Measurements from ENCODE around the gene NTNG2. TPM values are rescaled to one million over a fixed set of nuclear protein-coding genes. Genes with fewer than 3 reads are reported as not detected.

NTNG2 gene
- total and polyA plus RNA-seq, 2 donors (not counting 3 experiments of a cell fraction or from before 2014, with no cell fraction given): 0.08 to 0.88 TPM

GRCh38 chr9:132176338-132176737 is 14.5 kb downstream of the NTNG2 start:
- dilution Hi-C loops (cut with MboI; ENCODE audit: extremely low pct_ligation_motif_present, low sequenced_read_pairs) (no loop called here), intact Hi-C loops (cut with micrococcal nuclease) (no loop called here)
- CTCF ChIA-PET: interaction anchor here (1.1 to 2.0 kb wide), 2 partner anchors 9 kb away, joined by 3 to 7 read pairs; no protein-coding TSS in a partner anchor
- no peak overlapping the region for H2AFZ ChIP-seq (ENCODE audit: low read depth, low read length)
- no peaks in the 10 kb centered on the region for H3K9me1 ChIP-seq (replicated peaks; ENCODE audit: control insufficient read depth, extremely low read depth, insufficient read depth, low read length)
- BruUV-seq (replicated peaks): no TSS peak
- H3K27ac ChIP-seq (ENCODE audit: insufficient read depth, low read depth, low read length): no peak overlapping the region
- H3K4me1 ChIP-seq (ENCODE audit: control insufficient read depth, extremely low read depth, insufficient read depth, low read length): no peaks in the 10 kb centered on the region
- DNase-seq (ENCODE audit: low read depth, low spot score) (no peak), FAIRE-seq (no peak)
- POLR2A ChIA-PET: interaction anchor here (1.6 kb wide), 1 partner anchor 9 kb away, joined by 3 read pairs; no protein-coding TSS in a partner anchor
- peaks cover 0 to 2% of the 10 kb centered on the region in 2 experiments for H3K27me3 ChIP-seq (ENCODE audit: control insufficient read depth in 2 of 2, insufficient read depth in 2 of 2, low read length in 2 of 2)
- no peaks in the 10 kb centered on the region for H3K9me3 ChIP-seq (replicated peaks; ENCODE audit: control insufficient read depth, insufficient read depth, low read length)
- no peak overlapping the region for H3K4me2 ChIP-seq (ENCODE audit: insufficient read depth, low read length)
- TF ChIP-seq FOS (IDR thresholded peaks at IDR 0.05; ENCODE audit: borderline replicate concordance, insufficient read depth, low read length): no peak
- TF ChIP-seq POLR2A (IDR thresholded peaks at IDR 0.05; ENCODE audit: low read depth, low read length): no peak
- no peak for TF ChIP-seq MAX (IDR thresholded peaks at IDR 0.05; ENCODE audit: insufficient read depth, insufficient read length)
- no peak for TF ChIP-seq MYC (IDR thresholded peaks at IDR 0.05; ENCODE audit: low read depth, low read length)
- H4K20me1 ChIP-seq (replicated peaks; ENCODE audit: control insufficient read depth, extremely low read depth, insufficient read depth, low read length): no peaks in the 10 kb centered on the region
- H3K4me3 ChIP-seq (replicated peaks in 1 of 3; ENCODE audit: insufficient read depth in 1 of 3, low read depth in 1 of 3, low read length in 3 of 3): no peak overlapping the region
- no peak overlapping the region for H3K9ac ChIP-seq (replicated peaks; ENCODE audit: extremely low read depth, insufficient read depth, low read length)
- no peaks in the 10 kb centered on the region for H3K79me2 ChIP-seq (ENCODE audit: control insufficient read depth, insufficient read depth, low read length)
- H3K36me3 ChIP-seq (ENCODE audit: control insufficient read depth in 2 of 2, extremely low read depth in 1 of 2, insufficient read depth in 2 of 2, low read length in 2 of 2): no peaks in the 10 kb centered on the region

GRCh38 chr9:132181796-132182313 is 20.0 kb downstream of the NTNG2 start:
- H3K27me3 ChIP-seq (ENCODE audit: control insufficient read depth in 2 of 2, insufficient read depth in 2 of 2, low read length in 2 of 2): peaks cover 14 to 17% of the 10 kb centered on the region in 2 experiments
- no peak for TF ChIP-seq EZH2 (IDR thresholded peaks at IDR 0.05; ENCODE audit: borderline replicate concordance, low read depth, low read length, severe bottlenecking)
- no peak for TF ChIP-seq MAX (IDR thresholded peaks at IDR 0.05; ENCODE audit: insufficient read depth, insufficient read length)
- no peak for TF ChIP-seq POLR2A (IDR thresholded peaks at IDR 0.05; ENCODE audit: low read depth, low read length)
- TF ChIP-seq CTCF (IDR thresholded peaks at IDR 0.05; ENCODE audit: extremely low read depth in 1 of 2, insufficient read depth in 1 of 2, low read depth in 1 of 2, low read length in 2 of 2): no peak
- TF ChIP-seq POLR2AphosphoS5 (IDR thresholded peaks at IDR 0.05; ENCODE audit: insufficient read depth, low read depth, low read length): no peak
- TF ChIP-seq FOS (IDR thresholded peaks at IDR 0.05; ENCODE audit: borderline replicate concordance, insufficient read depth, low read length): no peak
- no peak for TF ChIP-seq JUN (IDR thresholded peaks at IDR 0.05; ENCODE audit: borderline replicate concordance, insufficient read depth, insufficient read length, low read depth)
- no peak for TF ChIP-seq GATA2 (IDR thresholded peaks at IDR 0.05; ENCODE audit: insufficient read depth, insufficient read length, low read depth, low read length)
- no peak for TF ChIP-seq MYC (IDR thresholded peaks at IDR 0.05; ENCODE audit: low read depth, low read length)
- ChIA-PET POLR2A (no interaction called here), CTCF (interaction anchor here (1.0 to 4.0 kb wide), 4 partner anchors 12 to 71 kb away, joined by 3 to 21 read pairs (median 4); no protein-coding TSS in a partner anchor)
- no TSS peak for BruUV-seq (replicated peaks)
- no peaks in the 10 kb centered on the region for H3K9me3 ChIP-seq (replicated peaks; ENCODE audit: control insufficient read depth, insufficient read depth, low read length)
- H3K79me2 ChIP-seq (ENCODE audit: control insufficient read depth, insufficient read depth, low read length): no peaks in the 10 kb centered on the region
- H3K4me1 ChIP-seq (ENCODE audit: control insufficient read depth, extremely low read depth, insufficient read depth, low read length): no peaks in the 10 kb centered on the region
- DNase-seq (ENCODE audit: low read depth, low spot score) (no peak), FAIRE-seq (no peak)
- H3K9ac ChIP-seq (replicated peaks; ENCODE audit: extremely low read depth, insufficient read depth, low read length): no peak overlapping the region
- intact Hi-C loops (cut with micrococcal nuclease) (no loop called here), dilution Hi-C loops (cut with MboI; ENCODE audit: extremely low pct_ligation_motif_present, low sequenced_read_pairs) (no loop called here)
- no peaks in the 10 kb centered on the region for H4K20me1 ChIP-seq (replicated peaks; ENCODE audit: control insufficient read depth, extremely low read depth, insufficient read depth, low read length)
- H3K9me1 ChIP-seq (replicated peaks; ENCODE audit: control insufficient read depth, extremely low read depth, insufficient read depth, low read length): no peaks in the 10 kb centered on the region
- no peak overlapping the region for H3K27ac ChIP-seq (ENCODE audit: insufficient read depth, low read depth, low read length)
- H3K36me3 ChIP-seq (ENCODE audit: control insufficient read depth in 2 of 2, extremely low read depth in 1 of 2, insufficient read depth in 2 of 2, low read length in 2 of 2): no peaks in the 10 kb centered on the region
- no peak overlapping the region for H3K4me3 ChIP-seq (replicated peaks in 1 of 3; ENCODE audit: insufficient read depth in 1 of 3, low read depth in 1 of 3, low read length in 3 of 3)
- no peak overlapping the region for H3K4me2 ChIP-seq (ENCODE audit: insufficient read depth, low read length)
- no peak overlapping the region for H2AFZ ChIP-seq (ENCODE audit: low read depth, low read length)
